HepG2 (cell line): ENCODE data around the gene SLC2A11. TPM values are rescaled to one million over a fixed set of nuclear protein-coding genes. Genes with fewer than 3 reads are reported as not detected.

Experiments
- FOXA3 ChIP-seq: IDR thresholded peaks from 2 replicates; pipeline ENCODE4 v1.6.1; 2016; ENCODE audit warnings: missing genetic modification reagents, missing compliant biosample characterization
- HIVEP1 ChIP-seq: sonication (generic); formaldehyde crosslinking; IDR thresholded peaks from 2 replicates; pipeline ENCODE4 v1.4.0; 2020; ENCODE audit warnings: mild to moderate bottlenecking, missing genetic modification reagents
- HMG20A ChIP-seq: IDR thresholded peaks from 2 replicates; pipeline ENCODE4 v1.6.1; 2016; ENCODE audit warnings: borderline replicate concordance
- JUND ChIP-seq: sonication (generic); formaldehyde crosslinking; IDR thresholded peaks from 2 replicates; pipeline ENCODE4 v1.8.0; 2022; ENCODE audit warnings: mild to moderate bottlenecking, missing genetic modification reagents
- KLF6 ChIP-seq: IDR thresholded peaks from 2 replicates; pipeline ENCODE4 v1.8.0; 2016; ENCODE audit warnings: missing biosample characterization, missing genetic modification reagents
- ONECUT2 ChIP-seq: sonication (generic); formaldehyde crosslinking; IDR thresholded peaks from 2 replicates; pipeline ENCODE4 v1.4.0; 2020; ENCODE audit warnings: missing genetic modification reagents
- PAF1 ChIP-seq: IDR thresholded peaks from 2 replicates; pipeline ENCODE4 v1.6.1; 2016; ENCODE audit warnings: missing genetic modification reagents, missing compliant biosample characterization
- PHF21A ChIP-seq: sonication (generic); formaldehyde crosslinking; IDR thresholded peaks from 2 replicates; pipeline ENCODE4 v1.5.0; 2020; ENCODE audit warnings: mild to moderate bottlenecking, missing genetic modification reagents
- POLR2AphosphoS5 ChIP-seq: IDR thresholded peaks from 2 replicates; pipeline ENCODE4 v1.6.1; 2012; ENCODE audit warnings: low read depth, low read length
- PRPF4 ChIP-seq: fragments of 200-400 bp; formaldehyde crosslinking; IDR thresholded peaks from 2 replicates; pipeline ENCODE4 v1.6.1; 2016; ENCODE audit warnings: low read length, low read depth; ENCODE audit not compliant: poor library complexity, severe bottlenecking
- RFX5 ChIP-seq: IDR thresholded peaks from 2 replicates; pipeline ENCODE4 v1.6.1; 2011; ENCODE audit warnings: low read depth, low read length, improper control_type of control experiment
- SOX13 ChIP-seq, 3 experiments: fragments of 450-650 bp in 1 of 3; sonication (generic) in 1 of 3; formaldehyde crosslinking in 1 of 3; IDR thresholded peaks in 2 of 3; conservative IDR thresholded peaks in 1 of 3; 2 replicates each; pipeline versions ENCODE4 v1.5.0 to v1.6.1; 2016 to 2020; ENCODE audit warnings: antibody characterized with exemption in 1 of 3, mild to moderate bottlenecking in 1 of 3, missing compliant biosample characterization in 1 of 3, missing genetic modification reagents in 1 of 3, moderate library complexity in 1 of 3
- ZBTB21 ChIP-seq: sonication (generic); formaldehyde crosslinking; IDR thresholded peaks from 2 replicates; pipeline ENCODE4 v1.4.0; 2020; ENCODE audit warnings: missing genetic modification reagents
- ZBTB7A ChIP-seq: sonication (generic); formaldehyde crosslinking; IDR thresholded peaks from 2 replicates; pipeline ENCODE4 v1.8.0; 2022; ENCODE audit warnings: mild to moderate bottlenecking, missing genetic modification reagents
- ZNF235 ChIP-seq: sonication (generic); formaldehyde crosslinking; IDR thresholded peaks from 2 replicates; pipeline ENCODE4 v1.8.1; 2023; ENCODE audit warnings: mild to moderate bottlenecking, missing genetic modification reagents, borderline replicate concordance
- ZNF367 ChIP-seq: sonication (generic); formaldehyde crosslinking; IDR thresholded peaks from 2 replicates; pipeline ENCODE4 v1.4.0; 2020; ENCODE audit warnings: missing genetic modification reagents, borderline replicate concordance
- ZNF563 ChIP-seq: sonication (generic); formaldehyde crosslinking; IDR thresholded peaks from 2 replicates; pipeline ENCODE4 v1.8.0; 2022; ENCODE audit warnings: mild to moderate bottlenecking, moderate library complexity, missing genetic modification reagents
- ZNF775 ChIP-seq: sonication (generic); formaldehyde crosslinking; IDR thresholded peaks from 2 replicates; pipeline ENCODE4 v1.4.0; 2020; ENCODE audit warnings: missing genetic modification reagents, mild to moderate bottlenecking, moderate library complexity, borderline replicate concordance
- ZNF816 ChIP-seq: sonication (generic); formaldehyde crosslinking; IDR thresholded peaks from 2 replicates; pipeline ENCODE4 v1.8.0; 2022; ENCODE audit warnings: missing genetic modification reagents, mild to moderate bottlenecking, borderline replicate concordance
- ZNF878 ChIP-seq: sonication (generic); formaldehyde crosslinking; IDR thresholded peaks from 2 replicates; pipeline ENCODE4 v1.8.1; 2023; ENCODE audit warnings: mild to moderate bottlenecking, missing genetic modification reagents, moderate library complexity
- polyA plus RNA-seq, 8 experiments: library from polyadenylated mRNA; depleted of rRNA in 3 of 8; stranded (reverse) in 7 of 8; unstranded in 1 of 8; fragments of >200 nt; fragmentation: Illumina TruSeq in 4 of 8; extraction: Trizol in 4 of 8; gene quantifications; 2 replicates each; pipeline versions ENCODE4 v1.2.1 to v1.2.3, GENCODE V29; 2011 to 2016; ENCODE audit warnings: low read depth in 4 of 8, missing spikeins in 1 of 8, mixed read lengths in 1 of 8; ENCODE audit not compliant: insufficient read depth in 1 of 8
- total RNA-seq, 5 experiments: library from RNA; depleted of rRNA; stranded (reverse); fragments of >200 nt; fragmentation: Illumina TruSeq; extraction: Trizol; gene quantifications; 2 replicates each; pipeline ENCODE4 v1.2.3, GENCODE V29; 2016; ENCODE audit warnings: low read depth in 1 of 5
- TF ChIP-seq, protein P1 (sequence below): sonication (generic); formaldehyde crosslinking; IDR thresholded peaks from 2 replicates; pipeline ENCODE4 v1.5.0; 2020; ENCODE audit warnings: missing genetic modification reagents, mild to moderate bottlenecking, borderline replicate concordance
- TF ChIP-seq, protein P2 (sequence below): sonication (generic); formaldehyde crosslinking; IDR thresholded peaks from 2 replicates; pipeline ENCODE4 v1.8.0; 2022; ENCODE audit warnings: mild to moderate bottlenecking, missing genetic modification reagents, borderline replicate concordance
- TF ChIP-seq, protein P3 (sequence below): sonication (generic); formaldehyde crosslinking; IDR thresholded peaks from 2 replicates; pipeline ENCODE4 v1.8.0; 2022; ENCODE audit warnings: missing genetic modification reagents, low read depth, mild to moderate bottlenecking, borderline replicate concordance
- TF ChIP-seq, protein P4 (sequence below): sonication (generic); formaldehyde crosslinking; IDR thresholded peaks from 2 replicates; pipeline ENCODE4 v1.4.0; 2020; ENCODE audit warnings: missing genetic modification reagents

Gene SLC2A11
- total and polyA plus RNA-seq, 2 of the 13 experiments (the other 11 are each of a cell fraction or from before 2014, with no cell fraction given), result 15.2 to 15.4 TPM

DNA sequence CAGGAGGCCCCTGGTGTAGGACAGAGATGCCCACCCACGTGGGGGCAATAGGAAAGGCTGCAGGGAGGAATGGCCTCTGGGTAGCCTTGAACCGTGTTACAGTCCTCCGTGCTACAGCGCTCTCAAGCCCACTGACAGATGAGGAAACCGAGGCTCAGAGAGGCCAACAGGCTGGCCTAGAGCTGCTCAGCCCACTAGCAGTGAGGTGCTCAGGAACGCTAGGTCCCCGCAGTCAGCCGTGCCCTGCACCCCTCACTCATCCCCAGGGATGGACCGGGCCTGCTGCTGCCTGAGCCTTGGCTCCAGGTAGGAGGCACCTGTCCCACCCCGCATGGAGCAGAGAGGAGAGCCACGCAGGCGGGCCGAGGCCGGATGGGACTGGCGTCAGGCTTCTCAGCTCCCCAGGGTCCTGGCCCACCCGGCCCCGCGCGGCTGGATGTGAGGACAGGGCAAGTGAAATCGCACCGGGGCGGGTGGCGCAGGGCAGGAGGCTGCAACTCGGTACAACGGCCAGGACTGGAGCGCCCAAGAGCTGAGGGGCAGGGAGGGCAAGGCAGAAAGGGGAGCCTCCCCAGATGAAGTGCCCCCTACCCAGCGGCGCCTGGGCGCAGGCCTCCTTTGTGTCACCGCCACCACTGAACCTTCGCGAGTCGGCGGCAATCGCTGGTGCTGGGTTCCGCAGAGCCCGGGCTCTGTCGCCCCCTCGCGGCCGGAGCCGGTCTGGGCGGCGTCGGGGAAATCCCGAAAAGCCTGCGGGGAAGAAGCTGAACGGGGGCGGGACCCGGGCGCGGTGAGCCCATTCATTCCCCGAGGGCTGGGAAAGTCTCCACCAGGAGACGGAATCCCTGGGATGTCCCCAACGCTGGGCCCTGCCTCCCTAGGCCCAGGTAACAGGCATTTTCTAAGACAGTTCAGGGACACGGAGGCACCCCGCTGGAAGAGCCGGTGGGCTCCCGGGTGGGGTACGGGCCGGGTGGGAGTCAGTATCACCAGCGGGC lies 8.4 kb upstream of the SLC2A11 start (continued):
- TF ChIP-seq POLR2AphosphoS5 (no peak), ZNF775 (CRISPR knock-in tag) (no peak), KLF6 (CRISPR knock-in tag) (0 out of 2 replicates have a peak, but pooled peaks have one; percentile 59), ZNF367 (CRISPR knock-in tag) (no peak), FOXA3 (CRISPR knock-in tag) (peak; percentile 38; the same call in 1 of the 2 replicates), SOX13 (IDR thresholded peaks at IDR 0.05) (no peak), SOX13 (CRISPR knock-in tag; conservative IDR thresholded peaks at IDR 0.05 in 1 of 2, IDR thresholded peaks at IDR 0.05 in 1 of 2) (peak in 1 of 2 experiments; percentile 10; a peak in 1 of 4 replicates), PRPF4 (no peak), ZBTB7A (CRISPR knock-in tag) (peak; percentile 47; the same call in 1 of the 2 replicates), PAF1 (CRISPR knock-in tag) (no peak), ONECUT2 (no peak), RFX5 (no peak), HMG20A (CRISPR knock-in tag) (no peak), ZNF816 (CRISPR knock-in tag) (no peak), ZBTB21 (no peak), ZNF563 (CRISPR knock-in tag) (0 out of 2 replicates have a peak, but pooled peaks have one; percentile 11), ZNF235 (CRISPR knock-in tag) (no peak), HIVEP1 (peak; percentile 96), ZNF878 (CRISPR knock-in tag) (no peak), PHF21A (CRISPR knock-in tag) (peak; percentile 47; the same call in 1 of the 2 replicates), JUND (no peak)
- TF ChIP-seq, protein P1, sequence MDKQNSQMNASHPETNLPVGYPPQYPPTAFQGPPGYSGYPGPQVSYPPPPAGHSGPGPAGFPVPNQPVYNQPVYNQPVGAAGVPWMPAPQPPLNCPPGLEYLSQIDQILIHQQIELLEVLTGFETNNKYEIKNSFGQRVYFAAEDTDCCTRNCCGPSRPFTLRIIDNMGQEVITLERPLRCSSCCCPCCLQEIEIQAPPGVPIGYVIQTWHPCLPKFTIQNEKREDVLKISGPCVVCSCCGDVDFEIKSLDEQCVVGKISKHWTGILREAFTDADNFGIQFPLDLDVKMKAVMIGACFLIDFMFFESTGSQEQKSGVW (CRISPR knock-in tag), result no peak
- TF ChIP-seq, protein P2, sequence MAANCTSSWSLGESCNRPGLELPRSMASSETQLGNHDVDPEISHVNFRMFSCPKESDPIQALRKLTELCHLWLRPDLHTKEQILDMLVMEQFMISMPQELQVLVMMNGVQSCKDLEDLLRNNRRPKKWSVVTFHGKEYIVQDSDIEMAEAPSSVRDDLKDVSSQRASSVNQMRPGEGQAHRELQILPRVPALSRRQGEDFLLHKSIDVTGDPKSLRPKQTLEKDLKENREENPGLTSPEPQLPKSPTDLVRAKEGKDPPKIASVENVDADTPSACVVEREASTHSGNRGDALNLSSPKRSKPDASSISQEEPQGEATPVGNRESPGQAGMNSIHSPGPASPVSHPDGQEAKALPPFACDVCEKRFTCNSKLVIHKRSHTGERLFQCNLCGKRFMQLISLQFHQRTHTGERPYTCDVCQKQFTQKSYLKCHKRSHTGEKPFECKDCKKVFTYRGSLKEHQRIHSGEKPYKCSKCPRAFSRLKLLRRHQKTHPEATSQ (CRISPR knock-in tag), result no peak
- TF ChIP-seq, protein P3, sequence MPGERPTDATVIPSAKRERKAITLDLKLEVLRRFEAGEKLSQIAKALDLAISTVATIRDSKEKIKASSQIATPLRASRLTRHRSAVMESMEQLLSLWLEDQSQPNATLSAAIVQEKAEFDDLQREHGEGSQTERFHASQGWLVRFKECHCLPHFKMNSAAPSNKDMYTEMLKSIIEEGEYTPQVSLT (CRISPR knock-in tag), result no peak
- TF ChIP-seq, protein P4, sequence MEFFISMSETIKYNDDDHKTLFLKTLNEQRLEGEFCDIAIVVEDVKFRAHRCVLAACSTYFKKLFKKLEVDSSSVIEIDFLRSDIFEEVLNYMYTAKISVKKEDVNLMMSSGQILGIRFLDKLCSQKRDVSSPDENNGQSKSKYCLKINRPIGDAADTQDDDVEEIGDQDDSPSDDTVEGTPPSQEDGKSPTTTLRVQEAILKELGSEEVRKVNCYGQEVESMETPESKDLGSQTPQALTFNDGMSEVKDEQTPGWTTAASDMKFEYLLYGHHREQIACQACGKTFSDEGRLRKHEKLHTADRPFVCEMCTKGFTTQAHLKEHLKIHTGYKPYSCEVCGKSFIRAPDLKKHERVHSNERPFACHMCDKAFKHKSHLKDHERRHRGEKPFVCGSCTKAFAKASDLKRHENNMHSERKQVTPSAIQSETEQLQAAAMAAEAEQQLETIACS (CRISPR knock-in tag), result no peak
